Lower leg skin (tissue), 4 donors: ENCODE results near the gene PSMA4. TPM values are rescaled to one million over a fixed set of nuclear protein-coding genes. Genes with fewer than 3 reads are reported as not detected.

ENCODE experiments used
- DNase-seq, 2 donors: peaks; one replicate each; pipeline ENCODE4 v3.0.0-alpha.2; 2019; ENCODE audit warnings: low spot score in 2 of 2
- H3K4me3 ChIP-seq: fragments of 200-600 bp; sonication (generic); 2 replicates; pipeline ENCODE4 v1.5.1; 2017; ENCODE audit warnings: mild to moderate bottlenecking, low read depth; ENCODE audit not compliant: poor library complexity, severe bottlenecking
- POLR2A ChIP-seq, 2 donors: fragments of 450-650 bp; IDR thresholded peaks; one replicate each; pipeline ENCODE4 v1.6.1; 2016 to 2017; ENCODE audit warnings: antibody characterized with exemption in 2 of 2, mild to moderate bottlenecking in 1 of 2, moderate library complexity in 1 of 2
- WGBS, 2 donors: methylation state at CpG; one replicate each; pipeline ENCODE4 v1.1.5; 2018; 5-methylcytosine and 5-hydroxymethylcytosine counted together
- intact Hi-C: fragments of 100-400 bp; cut with DNase I; formaldehyde crosslinking; loops from one replicate; pipeline ENCODE4 v1.15.0; 2023; ENCODE audit warnings: low total_unique reads
- total RNA-seq, 4 donors: library from RNA; depleted of rRNA; stranded (reverse); fragments of >200 nt; gene quantifications; one replicate each; pipeline ENCODE4 v1.1.0, GENCODE V29; 2016
- TF ChIP-seq, protein P1 (sequence below), 3 donors: fragments of 450-650 bp; IDR thresholded peaks; one replicate each; pipeline ENCODE4 v1.5.1; 2016; ENCODE audit warnings: antibody characterized with exemption in 3 of 3, mild to moderate bottlenecking in 3 of 3, moderate library complexity in 2 of 3

Gene PSMA4
- total RNA-seq, 4 donors from 2014 or later: 59.0 to 143 (median 101) TPM

- no peak for TF ChIP-seq POLR2A (IDR thresholded peaks at IDR 0.05)
- TF ChIP-seq, protein P1, sequence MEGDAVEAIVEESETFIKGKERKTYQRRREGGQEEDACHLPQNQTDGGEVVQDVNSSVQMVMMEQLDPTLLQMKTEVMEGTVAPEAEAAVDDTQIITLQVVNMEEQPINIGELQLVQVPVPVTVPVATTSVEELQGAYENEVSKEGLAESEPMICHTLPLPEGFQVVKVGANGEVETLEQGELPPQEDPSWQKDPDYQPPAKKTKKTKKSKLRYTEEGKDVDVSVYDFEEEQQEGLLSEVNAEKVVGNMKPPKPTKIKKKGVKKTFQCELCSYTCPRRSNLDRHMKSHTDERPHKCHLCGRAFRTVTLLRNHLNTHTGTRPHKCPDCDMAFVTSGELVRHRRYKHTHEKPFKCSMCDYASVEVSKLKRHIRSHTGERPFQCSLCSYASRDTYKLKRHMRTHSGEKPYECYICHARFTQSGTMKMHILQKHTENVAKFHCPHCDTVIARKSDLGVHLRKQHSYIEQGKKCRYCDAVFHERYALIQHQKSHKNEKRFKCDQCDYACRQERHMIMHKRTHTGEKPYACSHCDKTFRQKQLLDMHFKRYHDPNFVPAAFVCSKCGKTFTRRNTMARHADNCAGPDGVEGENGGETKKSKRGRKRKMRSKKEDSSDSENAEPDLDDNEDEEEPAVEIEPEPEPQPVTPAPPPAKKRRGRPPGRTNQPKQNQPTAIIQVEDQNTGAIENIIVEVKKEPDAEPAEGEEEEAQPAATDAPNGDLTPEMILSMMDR (IDR thresholded peaks at IDR 0.05): no peak
- no peak overlapping the region for H3K4me3 ChIP-seq
- no peak for DNase-seq
- 78 to 79% methylated on average over 4 of the region's 4 CpGs for WGBS, 2 donors
- intact Hi-C loops: no loop called here
Observed at GRCh38 chr15:78567531-78567930, 27.3 kb downstream of the PSMA4 start.

- WGBS, 2 donors: 90 to 91% methylated on average over 2 of the region's 2 CpGs
- intact Hi-C loops: no loop called here
- DNase-seq: no peak
- H3K4me3 ChIP-seq: no peak overlapping the region
- TF ChIP-seq, protein P1 (IDR thresholded peaks at IDR 0.05): no peak
- TF ChIP-seq POLR2A (IDR thresholded peaks at IDR 0.05): no peak
Observed at GRCh38 chr15:78570710-78571109, 30.5 kb downstream of the PSMA4 start.

DNA sequence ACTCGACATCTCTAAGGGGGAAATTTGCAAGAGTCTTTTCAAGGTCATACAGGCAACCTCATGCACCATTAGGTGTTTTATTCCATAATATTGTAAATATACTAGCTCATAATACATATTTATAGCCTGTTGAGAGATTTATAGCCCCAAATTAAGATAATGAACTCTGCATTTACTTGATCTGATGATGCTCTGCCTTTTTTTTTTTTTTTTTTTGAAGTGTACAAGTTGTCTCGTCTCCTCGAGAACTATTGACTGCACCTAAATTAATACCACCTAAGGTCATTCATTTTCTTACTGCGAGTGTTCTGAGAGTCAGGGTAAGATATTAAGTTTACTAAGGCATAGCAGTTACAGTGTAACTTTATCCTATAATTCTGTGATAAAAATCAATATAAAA is 31.1 kb downstream of the PSMA4 start:
- no peak overlapping the region for H3K4me3 ChIP-seq
- WGBS, 2 donors: 75 to 76% methylated on average over 4 of the region's 4 CpGs
- intact Hi-C loops: no loop called here
- no peak for TF ChIP-seq POLR2A (IDR thresholded peaks at IDR 0.05)
- TF ChIP-seq, protein P1 (IDR thresholded peaks at IDR 0.05): no peak
- no peak for DNase-seq

DNA sequence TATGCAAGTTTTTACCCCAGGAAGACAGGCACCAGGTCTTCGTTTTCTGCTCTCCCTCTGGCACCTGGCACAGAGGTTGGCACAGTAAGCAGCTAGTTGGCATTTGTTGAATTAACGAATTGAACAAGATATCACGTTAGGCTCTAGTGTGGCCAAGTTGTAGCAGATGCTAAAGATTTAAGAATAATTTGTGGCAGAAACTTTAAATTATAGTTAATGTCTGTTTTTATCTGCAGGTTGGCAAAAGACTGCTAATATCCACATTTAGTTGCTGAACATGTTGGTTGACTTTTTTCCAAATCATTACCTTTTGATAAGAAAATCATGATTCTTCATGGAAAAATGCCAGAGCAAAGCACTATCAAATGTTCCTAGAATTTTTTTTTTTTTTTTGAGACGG is 33.2 kb downstream of the PSMA4 start:
- intact Hi-C loops: no loop called here
- 31 to 38% methylated on average over 4 of the region's 4 CpGs for WGBS, 2 donors
- DNase-seq: no peak
- no peak for TF ChIP-seq POLR2A (IDR thresholded peaks at IDR 0.05)
- TF ChIP-seq, protein P1 (IDR thresholded peaks at IDR 0.05): no peak
- H3K4me3 ChIP-seq: no peak overlapping the region

DNA sequence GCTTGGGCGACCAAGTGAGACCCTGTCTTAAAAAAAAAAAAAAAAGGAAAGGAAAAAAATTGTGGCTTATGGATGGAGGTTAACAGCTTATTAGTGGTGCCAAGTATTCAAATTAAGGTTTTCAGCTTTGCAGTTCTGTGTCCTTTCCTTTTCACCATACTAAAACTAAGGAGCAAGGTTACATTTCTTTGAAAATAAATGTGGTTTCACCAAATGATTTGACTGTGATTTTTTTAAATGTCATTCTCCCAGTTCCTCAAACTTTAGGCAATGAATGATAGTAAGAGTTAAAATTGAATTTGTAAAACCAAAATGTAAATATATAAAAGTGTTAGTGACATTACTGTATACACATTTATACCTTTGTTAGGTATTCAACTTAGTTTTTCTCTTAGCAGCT is 34.7 kb downstream of the PSMA4 start:
- no peak for TF ChIP-seq POLR2A (IDR thresholded peaks at IDR 0.05)
- TF ChIP-seq, protein P1 (IDR thresholded peaks at IDR 0.05): no peak
- H3K4me3 ChIP-seq: no peak overlapping the region
- intact Hi-C loops: no loop called here
- 85 to 100% methylated on average over 1 of the region's 1 CpG for WGBS, 2 donors
- no peak for DNase-seq

- no peak for DNase-seq
- H3K4me3 ChIP-seq: no peak overlapping the region
- TF ChIP-seq, protein P1 (IDR thresholded peaks at IDR 0.05): no peak
- no peak for TF ChIP-seq POLR2A (IDR thresholded peaks at IDR 0.05)
- WGBS, 2 donors: 95 to 97% methylated on average over 1 of the region's 1 CpG
- intact Hi-C loops: no loop called here
Observed at GRCh38 chr15:78597583-78597982, 57.3 kb downstream of the PSMA4 start.
